SK-N-MC (cell line): ENCODE measurements around the gene COL16A1.

Experiments used
- DNase-seq: peaks from one replicate; pipeline ENCODE4 v3.0.0-alpha.2; 2011; ENCODE audit warnings: low read depth, low spot score
- H3K27ac ChIP-seq: fragments of 200-600 bp; sonication (generic); 2 replicates; pipeline ENCODE4 v1.5.1; 2016; ENCODE audit warnings: mixed run types
- H3K36me3 ChIP-seq: fragments of 200-600 bp; sonication (generic); 2 replicates; pipeline ENCODE4 v1.6.1; 2017; ENCODE audit warnings: antibody characterized with exemption, low read length, mixed read lengths; ENCODE audit not compliant: insufficient read depth
- H3K4me3 ChIP-seq: fragments of 200-600 bp; sonication (generic); 2 replicates; pipeline ENCODE4 v1.5.1; 2016
- H3K9ac ChIP-seq: fragments of 200-600 bp; sonication (generic); 2 replicates; pipeline ENCODE4 v1.8.0; 2017; ENCODE audit warnings: mixed run types, mixed read lengths; ENCODE audit not compliant: insufficient read length
- H3K9me3 ChIP-seq: fragments of 200-600 bp; sonication (generic); 2 replicates; pipeline ENCODE4 v1.6.1; 2017; ENCODE audit warnings: low read depth, mild to moderate bottlenecking, antibody characterized with exemption, low read length, moderate library complexity, mixed read lengths
- EZH2 ChIP-seq: fragments of 200-600 bp; sonication (generic); IDR thresholded peaks from one replicate; pipeline ENCODE4 v1.6.1; 2017; ENCODE audit warnings: antibody characterized with exemption
- FOXP2 ChIP-seq: optimal IDR thresholded peaks from 2 replicates; pipeline ENCODE3; 2011; ENCODE audit warnings: mild to moderate bottlenecking, moderate library complexity; ENCODE audit not compliant: insufficient read depth; ENCODE audit errors: extremely low read length, control extremely low read depth
- POLR2AphosphoS5 ChIP-seq: IDR thresholded peaks from 2 replicates; pipeline ENCODE4 v1.6.1; 2012; ENCODE audit warnings: mild to moderate bottlenecking, low read depth, low read length, borderline replicate concordance

The COL16A1 gene

GRCh38 chr1:31694964-31695313 lies 8.9 kb downstream of the COL16A1 start:
- Histone ChIP-seq H3K27ac (no peak overlapping the region), H3K36me3 (peaks cover 87% of the 10 kb centered on the region), H3K9me3 (no peaks in the 10 kb centered on the region), H3K9ac (no peak overlapping the region), H3K4me3 (no peak overlapping the region)
- DNase-seq, result no peak
- TF ChIP-seq EZH2 (no peak), FOXP2 (no peak)

GRCh38 chr1:31694069-31694963 lies 9.5 kb downstream of the COL16A1 start:
- TF ChIP-seq FOXP2 (no peak), EZH2 (no peak), POLR2AphosphoS5 (no peak)
- Histone ChIP-seq H3K4me3 (no peak overlapping the region), H3K27ac (no peak overlapping the region), H3K9ac (no peak overlapping the region), H3K9me3 (no peaks in the 10 kb centered on the region), H3K36me3 (peaks cover 87% of the 10 kb centered on the region)
- DNase-seq, result no peak

DNA sequence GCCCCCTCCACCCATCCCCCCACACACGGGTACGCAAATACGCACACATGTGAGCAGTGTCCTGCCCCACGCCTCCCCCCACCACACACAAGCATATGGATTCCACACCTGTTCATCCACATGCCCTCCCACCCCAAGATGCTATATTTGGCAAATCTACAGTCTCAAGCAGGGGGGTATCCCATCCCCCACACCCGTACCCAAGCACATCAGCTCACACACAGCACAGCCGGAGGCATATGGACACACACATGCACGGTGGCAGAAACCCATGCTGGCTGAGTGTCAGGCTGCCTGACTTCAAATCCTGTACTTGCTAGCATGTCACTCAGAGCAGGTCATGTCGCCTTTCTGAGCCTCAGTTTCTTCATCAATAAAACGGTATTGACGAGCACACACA lies 10.6 kb downstream of the COL16A1 start:
- Histone ChIP-seq H3K4me3 (no peak overlapping the region), H3K36me3 (peaks cover 87% of the 10 kb centered on the region), H3K9me3 (no peaks in the 10 kb centered on the region), H3K9ac (no peak overlapping the region), H3K27ac (no peak overlapping the region)
- no peak for DNase-seq
- TF ChIP-seq EZH2 (no peak), FOXP2 (no peak), POLR2AphosphoS5 (no peak)

GRCh38 chr1:31691951-31692350 lies 11.9 kb downstream of the COL16A1 start:
- DNase-seq, result no peak
- no peaks in the 10 kb centered on the region for H3K9me3 ChIP-seq
- H3K4me3 ChIP-seq, result no peak overlapping the region
- TF ChIP-seq FOXP2, result no peak
- no peak for TF ChIP-seq POLR2AphosphoS5
- no peak for TF ChIP-seq EZH2
- no peak overlapping the region for H3K27ac ChIP-seq
- no peak overlapping the region for H3K9ac ChIP-seq
- peaks cover 85% of the 10 kb centered on the region for H3K36me3 ChIP-seq

GRCh38 chr1:31691446-31691845 lies 12.4 kb downstream of the COL16A1 start:
- no peak overlapping the region for H3K9ac ChIP-seq
- no peak for TF ChIP-seq POLR2AphosphoS5
- TF ChIP-seq EZH2, result no peak
- TF ChIP-seq FOXP2, result no peak
- H3K4me3 ChIP-seq, result no peak overlapping the region
- H3K9me3 ChIP-seq, result no peaks in the 10 kb centered on the region
- H3K27ac ChIP-seq, result no peak overlapping the region
- peaks cover 85% of the 10 kb centered on the region for H3K36me3 ChIP-seq
- DNase-seq, result no peak

GRCh38 chr1:31690921-31691320 lies 12.9 kb downstream of the COL16A1 start:
- peaks cover 88% of the 10 kb centered on the region for H3K36me3 ChIP-seq
- DNase-seq, result no peak
- no peak overlapping the region for H3K4me3 ChIP-seq
- no peak overlapping the region for H3K27ac ChIP-seq
- no peak overlapping the region for H3K9ac ChIP-seq
- H3K9me3 ChIP-seq, result no peaks in the 10 kb centered on the region
- TF ChIP-seq FOXP2 (no peak), POLR2AphosphoS5 (no peak), EZH2 (no peak)

DNA sequence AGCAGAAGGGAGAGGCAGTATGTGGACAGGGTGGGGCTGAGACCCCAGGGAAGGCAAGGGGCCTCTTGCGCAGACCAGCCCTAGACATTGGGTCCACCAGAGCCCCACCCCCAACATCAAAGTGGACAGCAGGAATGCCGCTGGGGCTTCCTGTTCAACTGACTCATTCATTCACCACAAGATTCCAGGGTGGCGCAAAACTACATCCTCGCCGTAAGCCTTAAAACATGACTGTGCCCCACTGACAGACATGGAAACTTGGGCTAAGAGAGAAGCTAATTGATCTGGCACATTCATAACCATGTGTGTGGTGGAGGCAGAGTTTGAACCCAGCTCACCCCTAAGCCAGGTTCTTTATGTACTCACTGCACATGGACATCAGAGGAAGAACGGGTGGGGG lies 14.0 kb downstream of the COL16A1 start:
- peaks cover 90% of the 10 kb centered on the region for H3K36me3 ChIP-seq
- H3K27ac ChIP-seq, result no peak overlapping the region
- DNase-seq, result no peak
- TF ChIP-seq FOXP2 (no peak), POLR2AphosphoS5 (no peak), EZH2 (no peak)
- H3K4me3 ChIP-seq, result no peak overlapping the region
- H3K9me3 ChIP-seq, result no peaks in the 10 kb centered on the region
- H3K9ac ChIP-seq, result no peak overlapping the region

DNA sequence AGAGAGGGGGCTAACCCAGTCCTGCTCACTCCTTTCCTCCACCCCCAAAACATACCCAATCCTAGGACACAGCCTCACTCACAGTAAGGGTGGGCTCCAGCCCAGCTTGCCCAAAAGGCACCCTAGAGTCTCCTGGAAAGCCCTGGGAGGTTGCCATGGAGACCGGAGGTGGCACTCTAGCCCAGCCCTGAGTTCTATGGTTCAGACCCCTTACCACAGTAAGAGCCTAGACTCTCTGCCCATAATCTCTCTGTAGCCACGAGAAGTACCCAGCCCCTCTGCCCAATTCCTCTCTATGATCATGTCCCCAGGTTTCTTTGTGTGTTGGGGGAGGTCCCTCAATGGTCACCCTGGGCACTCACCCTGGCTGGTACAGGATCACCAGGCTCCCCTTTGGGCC lies 14.4 kb downstream of the COL16A1 start:
- TF ChIP-seq FOXP2 (no peak), EZH2 (no peak), POLR2AphosphoS5 (no peak)
- Histone ChIP-seq H3K4me3 (no peak overlapping the region), H3K36me3 (peaks cover 90% of the 10 kb centered on the region), H3K27ac (no peak overlapping the region; the same call in 1 of the 2 replicates), H3K9me3 (no peaks in the 10 kb centered on the region), H3K9ac (no peak overlapping the region)
- DNase-seq, result no peak
